Vagina (tissue), 2 donors: Measurements from ENCODE around the gene TRIM34. TPM values are rescaled to one million over a fixed set of nuclear protein-coding genes. Genes with fewer than 3 reads are reported as not detected.

ENCODE experiments used
- DNase-seq, 2 donors: peaks; one replicate each; pipeline ENCODE4 v3.0.0-alpha.2; 2017; ENCODE audit errors: extremely low spot score in 2 of 2
- H3K27ac ChIP-seq: fragments of 200-600 bp; sonication (generic); one replicate; pipeline ENCODE4 v1.5.1; 2019
- H3K27me3 ChIP-seq: fragments of 200-600 bp; sonication (generic); one replicate; pipeline ENCODE4 v1.5.1; 2019
- H3K36me3 ChIP-seq, 2 donors: fragments of 200-600 bp; sonication (generic); one replicate each; pipeline ENCODE4 v1.5.1; 2017 to 2019
- H3K4me1 ChIP-seq: fragments of 200-600 bp; sonication (generic); one replicate; pipeline ENCODE4 v1.5.1; 2019
- H3K4me3 ChIP-seq, 2 donors: fragments of 200-600 bp; sonication (generic); 1 replicate in 1 of 2; 2 replicates in 1 of 2; pipeline ENCODE4 v1.5.1; 2016 to 2019
- H3K9me3 ChIP-seq: fragments of 200-600 bp; sonication (generic); one replicate; pipeline ENCODE4 v1.5.1; 2019
- POLR2A ChIP-seq, 2 donors: fragments of 450-650 bp; IDR thresholded peaks; one replicate each; pipeline ENCODE4 v1.6.1; 2017; ENCODE audit warnings: antibody characterized with exemption in 2 of 2, mild to moderate bottlenecking in 2 of 2, moderate library complexity in 2 of 2
- POLR2AphosphoS5 ChIP-seq, 2 donors: sonication (generic); formaldehyde crosslinking; IDR thresholded peaks; one replicate each; pipeline ENCODE4 v1.9.0; 2017; ENCODE audit warnings: antibody characterized with exemption in 2 of 2, mild to moderate bottlenecking in 2 of 2, low read depth in 1 of 2; ENCODE audit not compliant: insufficient read depth in 1 of 2
- intact Hi-C: fragments of 100-400 bp; cut with DNase I; formaldehyde crosslinking; loops from one replicate; pipeline ENCODE4 v1.15.1; 2023
- total RNA-seq: library from RNA; depleted of rRNA; stranded (reverse); fragments of >200 nt; gene quantifications from one replicate; pipeline ENCODE4 v1.2.3, GENCODE V29; 2016
- TF ChIP-seq, protein P1 (sequence below), 3 experiments: fragments of 450-650 bp in 2 of 3; fragments of 200-600 bp in 1 of 3; sonication (generic) in 1 of 3; IDR thresholded peaks; one replicate each; pipeline ENCODE4 v1.5.1; 2017 to 2019; ENCODE audit warnings: antibody characterized with exemption in 3 of 3, mild to moderate bottlenecking in 2 of 3, moderate library complexity in 2 of 3

TRIM34 gene
- total RNA-seq, 1 donor from 2014 or later: 6.9 TPM

GRCh38 chr11:5622802-5623201 lies 2.0 kb upstream of the TRIM34 start:
- no peak overlapping the region for H3K27ac ChIP-seq
- H3K9me3 ChIP-seq: no peaks in the 10 kb centered on the region
- no peaks in the 10 kb centered on the region for H3K36me3 ChIP-seq
- no peak for DNase-seq
- H3K4me1 ChIP-seq: peaks cover 36% of the 10 kb centered on the region
- no peak overlapping the region for H3K4me3 ChIP-seq
- TF ChIP-seq, protein P1, sequence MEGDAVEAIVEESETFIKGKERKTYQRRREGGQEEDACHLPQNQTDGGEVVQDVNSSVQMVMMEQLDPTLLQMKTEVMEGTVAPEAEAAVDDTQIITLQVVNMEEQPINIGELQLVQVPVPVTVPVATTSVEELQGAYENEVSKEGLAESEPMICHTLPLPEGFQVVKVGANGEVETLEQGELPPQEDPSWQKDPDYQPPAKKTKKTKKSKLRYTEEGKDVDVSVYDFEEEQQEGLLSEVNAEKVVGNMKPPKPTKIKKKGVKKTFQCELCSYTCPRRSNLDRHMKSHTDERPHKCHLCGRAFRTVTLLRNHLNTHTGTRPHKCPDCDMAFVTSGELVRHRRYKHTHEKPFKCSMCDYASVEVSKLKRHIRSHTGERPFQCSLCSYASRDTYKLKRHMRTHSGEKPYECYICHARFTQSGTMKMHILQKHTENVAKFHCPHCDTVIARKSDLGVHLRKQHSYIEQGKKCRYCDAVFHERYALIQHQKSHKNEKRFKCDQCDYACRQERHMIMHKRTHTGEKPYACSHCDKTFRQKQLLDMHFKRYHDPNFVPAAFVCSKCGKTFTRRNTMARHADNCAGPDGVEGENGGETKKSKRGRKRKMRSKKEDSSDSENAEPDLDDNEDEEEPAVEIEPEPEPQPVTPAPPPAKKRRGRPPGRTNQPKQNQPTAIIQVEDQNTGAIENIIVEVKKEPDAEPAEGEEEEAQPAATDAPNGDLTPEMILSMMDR (IDR thresholded peaks at IDR 0.05): no peak
- TF ChIP-seq POLR2AphosphoS5 (IDR thresholded peaks at IDR 0.05; ENCODE audit: insufficient read depth in 1 of 2, low read depth in 1 of 2) (no peak), POLR2A (IDR thresholded peaks at IDR 0.05) (no peak)
- H3K27me3 ChIP-seq: no peaks in the 10 kb centered on the region
- intact Hi-C loops: no loop called here

- no peak for TF ChIP-seq POLR2AphosphoS5 (IDR thresholded peaks at IDR 0.05; ENCODE audit: insufficient read depth in 1 of 2, low read depth in 1 of 2)
- no peak for TF ChIP-seq POLR2A (IDR thresholded peaks at IDR 0.05)
- TF ChIP-seq, protein P1 (IDR thresholded peaks at IDR 0.05): no peak
- no peaks in the 10 kb centered on the region for H3K9me3 ChIP-seq
- no peak for DNase-seq
- no peaks in the 10 kb centered on the region for H3K36me3 ChIP-seq
- H3K4me3 ChIP-seq: peak overlapping the region; percentile 51 to 59
- intact Hi-C loops: no loop called here
- peaks cover 36% of the 10 kb centered on the region for H3K4me1 ChIP-seq
- H3K27ac ChIP-seq: peak overlapping the region; percentile 71
- no peaks in the 10 kb centered on the region for H3K27me3 ChIP-seq
Measured at GRCh38 chr11:5625281-5625680, 480 bp downstream of the TRIM34 start.

DNA sequence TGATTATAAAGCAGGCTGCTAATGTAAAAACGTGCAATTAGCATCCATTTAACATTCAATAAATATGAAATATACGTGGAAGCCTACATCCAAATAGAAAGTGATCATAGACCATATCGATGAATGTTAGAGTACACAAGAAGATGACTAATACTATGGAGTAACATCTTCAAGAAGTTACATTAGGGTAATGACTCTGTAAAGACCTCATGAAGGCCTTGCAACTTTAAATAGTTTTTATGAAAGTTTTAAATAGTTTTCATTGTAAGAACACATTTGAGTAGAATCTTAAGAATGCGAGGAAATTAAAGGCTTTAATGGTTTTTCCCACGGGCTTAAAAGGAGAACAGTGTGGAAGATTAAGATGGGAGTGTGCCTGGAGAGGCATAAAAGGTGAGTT lies 1.4 kb downstream of the TRIM34 start:
- Histone ChIP-seq H3K4me3 (no peak overlapping the region), H3K4me1 (peaks cover 31% of the 10 kb centered on the region), H3K27ac (no peak overlapping the region), H3K36me3 (no peaks in the 10 kb centered on the region), H3K9me3 (no peaks in the 10 kb centered on the region), H3K27me3 (no peaks in the 10 kb centered on the region)
- TF ChIP-seq POLR2AphosphoS5 (IDR thresholded peaks at IDR 0.05; ENCODE audit: insufficient read depth in 1 of 2, low read depth in 1 of 2): no peak
- TF ChIP-seq POLR2A (IDR thresholded peaks at IDR 0.05): no peak
- TF ChIP-seq, protein P1 (IDR thresholded peaks at IDR 0.05): no peak
- intact Hi-C loops: no loop called here
- no peak for DNase-seq

GRCh38 chr11:5631417-5631816 lies 6.6 kb downstream of the TRIM34 start:
- TF ChIP-seq POLR2A (IDR thresholded peaks at IDR 0.05): no peak
- TF ChIP-seq, protein P1 (IDR thresholded peaks at IDR 0.05): no peak
- no peak for TF ChIP-seq POLR2AphosphoS5 (IDR thresholded peaks at IDR 0.05; ENCODE audit: insufficient read depth in 1 of 2, low read depth in 1 of 2)
- no peak overlapping the region for H3K27ac ChIP-seq
- intact Hi-C loops: no loop called here
- H3K4me3 ChIP-seq: no peak overlapping the region
- H3K36me3 ChIP-seq: peaks cover 0 to 25% of the 10 kb centered on the region in 2 donors
- H3K4me1 ChIP-seq: peaks cover under 1% of the 10 kb centered on the region
- H3K27me3 ChIP-seq: no peaks in the 10 kb centered on the region
- DNase-seq: no peak
- H3K9me3 ChIP-seq: no peaks in the 10 kb centered on the region

DNA sequence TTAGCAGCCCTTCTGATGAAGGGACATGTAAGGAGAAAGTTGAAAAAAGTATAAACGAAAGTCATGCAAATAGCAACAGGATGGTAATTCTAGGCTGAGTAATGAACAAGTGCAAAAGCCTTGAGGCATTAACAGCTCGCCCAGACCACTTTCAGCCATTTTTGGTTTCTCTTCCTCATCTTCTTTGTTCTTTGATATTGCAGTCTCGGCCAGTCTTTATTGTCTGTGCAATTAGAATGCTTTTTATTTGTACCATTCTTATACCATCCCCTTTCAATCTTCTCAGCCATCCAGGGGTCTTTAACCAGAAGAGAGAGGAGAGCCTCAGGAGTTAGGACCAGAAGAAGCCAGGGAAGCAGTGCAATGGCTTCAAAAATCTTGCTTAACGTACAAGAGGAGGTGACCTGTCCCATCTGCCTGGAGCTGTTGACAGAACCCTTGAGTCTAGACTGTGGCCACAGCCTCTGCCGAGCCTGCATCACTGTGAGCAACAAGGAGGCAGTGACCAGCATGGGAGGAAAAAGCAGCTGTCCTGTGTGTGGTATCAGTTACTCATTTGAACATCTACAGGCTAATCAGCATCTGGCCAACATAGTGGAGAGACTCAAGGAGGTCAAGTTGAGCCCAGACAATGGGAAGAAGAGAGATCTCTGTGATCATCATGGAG lies 7.3 kb downstream of the TRIM34 start:
- intact Hi-C loops: no loop called here
- H3K27me3 ChIP-seq: no peaks in the 10 kb centered on the region
- no peaks in the 10 kb centered on the region for H3K4me1 ChIP-seq
- TF ChIP-seq, protein P1 (IDR thresholded peaks at IDR 0.05): no peak
- TF ChIP-seq POLR2A (IDR thresholded peaks at IDR 0.05) (no peak), POLR2AphosphoS5 (IDR thresholded peaks at IDR 0.05; ENCODE audit: insufficient read depth in 1 of 2, low read depth in 1 of 2) (no peak)
- no peak for DNase-seq
- H3K27ac ChIP-seq: no peak overlapping the region
- peaks cover 0 to 25% of the 10 kb centered on the region in 2 donors for H3K36me3 ChIP-seq
- H3K9me3 ChIP-seq: no peaks in the 10 kb centered on the region
- no peak overlapping the region for H3K4me3 ChIP-seq
